Fibroblast of pulmonary artery (primary cell): Measurements from ENCODE around the gene DYNC1LI2.

Source experiments
- DNase-seq: peaks from one replicate; pipeline ENCODE4 v3.0.0-alpha.2; 2010; ENCODE audit warnings: low read depth
- H3K4me3 ChIP-seq: replicated peaks from 2 replicates; pipeline ENCODE4 v1.5.1; 2011; ENCODE audit warnings: low read depth, mild to moderate bottlenecking, control low read depth, low read length, moderate library complexity
- CTCF ChIP-seq: IDR thresholded peaks from 2 replicates; pipeline ENCODE4 v1.5.1; 2011; ENCODE audit warnings: mild to moderate bottlenecking, control low read depth, low read length, inconsistent platforms; ENCODE audit errors: missing control alignments

The DYNC1LI2 gene

GRCh38 chr16:66713076-66713475 lies 38.3 kb downstream of the DYNC1LI2 start:
- H3K4me3 ChIP-seq = no peak overlapping the region
- no peak for TF ChIP-seq CTCF
- DNase-seq = no peak

- TF ChIP-seq CTCF = no peak
- DNase-seq = no peak
- no peak overlapping the region for H3K4me3 ChIP-seq
These were observed 38.9 kb downstream of the DYNC1LI2 start for GRCh38 chr16:66712512-66712911.

GRCh38 chr16:66711581-66711980 lies 39.8 kb downstream of the DYNC1LI2 start:
- H3K4me3 ChIP-seq = no peak overlapping the region
- no peak for TF ChIP-seq CTCF
- no peak for DNase-seq

GRCh38 chr16:66706506-66706880 lies 44.9 kb downstream of the DYNC1LI2 start:
- TF ChIP-seq CTCF = no peak
- DNase-seq = no peak
- H3K4me3 ChIP-seq = no peak overlapping the region

- peak; percentile 58 for DNase-seq
- no peak overlapping the region for H3K4me3 ChIP-seq
- no peak for TF ChIP-seq CTCF
These were observed 45.5 kb downstream of the DYNC1LI2 start for GRCh38 chr16:66705790-66706505.

GRCh38 chr16:66703406-66704215 lies 47.8 kb downstream of the DYNC1LI2 start:
- DNase-seq = peak; percentile 13
- no peak overlapping the region for H3K4me3 ChIP-seq
- TF ChIP-seq CTCF = no peak
